HL-60 (cell line): ENCODE data around the gene CNMD.

Source experiments
- DNase-seq, 2 experiments: peaks; one replicate each; pipeline ENCODE4 v3.0.0-alpha.2; 2010 to 2020; ENCODE audit warnings: low read depth in 1 of 2, low spot score in 1 of 2
- H3K27ac ChIP-seq: fragments of 250-450 bp; sonication (Bioruptor Pico); replicated peaks from 2 replicates; pipeline ENCODE4 v1.5.1; 2020; ENCODE audit warnings: mild to moderate bottlenecking, moderate library complexity
- H3K27me3 ChIP-seq: fragments of 250-450 bp; sonication (Bioruptor Pico); 2 replicates; pipeline ENCODE4 v1.5.1; 2021; ENCODE audit warnings: mild to moderate bottlenecking, moderate library complexity; ENCODE audit not compliant: insufficient read depth, poor library complexity, severe bottlenecking
- H3K4me3 ChIP-seq: replicated peaks from 2 replicates; pipeline ENCODE4 v1.5.1; 2011; ENCODE audit warnings: mild to moderate bottlenecking, control low read depth, low read length; ENCODE audit not compliant: insufficient read depth
- CTCF ChIP-seq: IDR thresholded peaks from one replicate; pipeline ENCODE4 v1.5.1; 2011; ENCODE audit warnings: low read length, control low read depth, inconsistent platforms; ENCODE audit not compliant: insufficient read depth
- GABPA ChIP-seq: IDR thresholded peaks from 2 replicates; pipeline ENCODE4 v1.6.1; 2012; ENCODE audit warnings: low read depth
- POLR2AphosphoS5 ChIP-seq: IDR thresholded peaks from 2 replicates; pipeline ENCODE4 v1.6.1; 2012; ENCODE audit warnings: low read depth
- REST ChIP-seq: IDR thresholded peaks from 2 replicates; pipeline ENCODE4 v1.6.1; 2012; ENCODE audit warnings: low read depth; ENCODE audit not compliant: insufficient replicate concordance
- SPI1 ChIP-seq: IDR thresholded peaks from 2 replicates; pipeline ENCODE4 v1.6.1; 2012; ENCODE audit warnings: low read depth, mild to moderate bottlenecking, borderline replicate concordance
- long read RNA-seq: library from polyadenylated mRNA; unstranded; transcript quantifications from one replicate; pipeline ENCODE4 v2.0.0, GENCODE V29; 2020

Gene CNMD
- long read RNA-seq, result 0 reads

- no peak for DNase-seq
- H3K27ac ChIP-seq, result no peak within 1 kb of the TSS
- no peak for TF ChIP-seq POLR2AphosphoS5
- no peak for TF ChIP-seq SPI1
- no peak for TF ChIP-seq GABPA
- no peak for TF ChIP-seq REST
- no peak for TF ChIP-seq CTCF
- peaks cover 35% of the 10 kb centered on the region for H3K27me3 ChIP-seq
- H3K4me3 ChIP-seq, result peak within 1 kb of the TSS; percentile 8; the same call in 1 of the 2 replicates
These were observed at the start of gene CNMD for GRCh38 chr13:52739468-52740071. Gene CNMD, minus strand, starts transcription at chr13:52739820. Its CDS starts 119 bp downstream, at chr13:52739701.

- no peak overlapping the region for H3K27ac ChIP-seq
- TF ChIP-seq REST (no peak), GABPA (no peak), POLR2AphosphoS5 (no peak), SPI1 (no peak), CTCF (no peak)
- no peak for DNase-seq
- no peak overlapping the region for H3K4me3 ChIP-seq
- peaks cover 23% of the 10 kb centered on the region for H3K27me3 ChIP-seq
These were observed 48.4 kb upstream of the CNMD start for GRCh38 chr13:52788011-52788410.

- TF ChIP-seq REST, result no peak
- no peak for TF ChIP-seq POLR2AphosphoS5
- no peak for TF ChIP-seq CTCF
- TF ChIP-seq SPI1, result no peak
- no peak for TF ChIP-seq GABPA
- Histone ChIP-seq H3K4me3 (no peak overlapping the region), H3K27ac (no peak overlapping the region), H3K27me3 (peaks cover 23% of the 10 kb centered on the region)
- no peak for DNase-seq
These were observed 47.6 kb upstream of the CNMD start for GRCh38 chr13:52787235-52787634.
